SK-N-MC (cell line): ENCODE data around the gene COL6A3.

ENCODE experiments used
- EZH2 ChIP-seq: fragments of 200-600 bp; sonication (generic); IDR thresholded peaks from one replicate; pipeline ENCODE4 v1.6.1; 2017; ENCODE audit warnings: antibody characterized with exemption
- POLR2AphosphoS5 ChIP-seq: IDR thresholded peaks from 2 replicates; pipeline ENCODE4 v1.6.1; 2012; ENCODE audit warnings: mild to moderate bottlenecking, low read depth, low read length, borderline replicate concordance

- TF ChIP-seq POLR2AphosphoS5 (no peak), EZH2 (no peak)
Observed at GRCh38 chr2:237348281-237348865, 65.6 kb downstream of the COL6A3 start.
